Urinary bladder (tissue), 4 donors: Measurements from ENCODE around the gene HBS1L. TPM values are rescaled to one million over a fixed set of nuclear protein-coding genes. Genes with fewer than 3 reads are reported as not detected.

Source experiments
- DNase-seq: peaks from one replicate; pipeline ENCODE4 v3.0.0-alpha.2; 2015; ENCODE audit errors: extremely low spot score
- H3K27ac ChIP-seq: one replicate; pipeline ENCODE4 v1.5.1; 2013; ENCODE audit warnings: low read depth, mild to moderate bottlenecking, moderate library complexity
- H3K36me3 ChIP-seq: one replicate; pipeline ENCODE4 v1.6.1; 2013; ENCODE audit warnings: mild to moderate bottlenecking, moderate library complexity; ENCODE audit not compliant: insufficient read depth
- H3K4me1 ChIP-seq: one replicate; pipeline ENCODE4 v1.6.1; 2013; ENCODE audit warnings: mild to moderate bottlenecking, moderate library complexity; ENCODE audit not compliant: insufficient read depth
- H3K4me3 ChIP-seq: one replicate; pipeline ENCODE4 v1.5.1; 2013; ENCODE audit warnings: low read depth, low read length
- WGBS: extraction: QIAGEN DNeasy Blood & Tissue Kit; methylation state at CpG from one replicate; pipeline ENCODE4 v1.1.7; 2013; 5-methylcytosine and 5-hydroxymethylcytosine counted together
- polyA plus RNA-seq: library from polyadenylated mRNA; stranded (reverse); fragments of 200-250 nt; gene quantifications from one replicate; pipeline ENCODE4 v1.2.3, GENCODE V29; 2013
- total RNA-seq: library from RNA; depleted of rRNA; stranded (reverse); fragments of >200 nt; gene quantifications from one replicate; pipeline ENCODE4 v1.2.3, GENCODE V29; 2014
- donor health status: healthy with polysubstance abuse.
- donor health status: healthy.

The HBS1L gene
- total and polyA plus RNA-seq, 2 donors: 47.3 to 105 TPM

DNA sequence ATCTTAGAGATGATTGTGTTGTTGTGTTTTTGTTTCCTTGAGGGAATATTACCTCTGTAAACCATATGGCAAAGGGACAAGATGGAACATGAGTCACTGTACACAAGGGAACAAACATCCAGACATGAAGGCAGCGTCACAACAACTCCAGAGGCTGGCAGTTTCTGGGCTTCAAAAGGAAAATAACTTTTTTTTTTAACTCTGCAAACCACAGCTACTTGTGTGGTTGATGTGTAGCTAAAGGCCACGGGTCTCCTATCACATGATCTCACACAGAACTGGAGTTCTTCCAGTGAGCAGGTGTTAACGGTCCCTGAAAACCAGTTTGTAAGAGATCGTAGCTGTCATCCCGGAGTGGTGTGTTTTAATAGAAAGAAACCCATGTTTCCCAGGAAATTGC is 33.2 kb upstream of the HBS1L start:
- Histone ChIP-seq H3K27ac (no peak overlapping the region), H3K4me3 (no peak overlapping the region), H3K36me3 (no peaks in the 10 kb centered on the region), H3K4me1 (no peaks in the 10 kb centered on the region)
- WGBS: 64% methylated on average over 5 of the region's 5 CpGs
- DNase-seq: no peak

DNA sequence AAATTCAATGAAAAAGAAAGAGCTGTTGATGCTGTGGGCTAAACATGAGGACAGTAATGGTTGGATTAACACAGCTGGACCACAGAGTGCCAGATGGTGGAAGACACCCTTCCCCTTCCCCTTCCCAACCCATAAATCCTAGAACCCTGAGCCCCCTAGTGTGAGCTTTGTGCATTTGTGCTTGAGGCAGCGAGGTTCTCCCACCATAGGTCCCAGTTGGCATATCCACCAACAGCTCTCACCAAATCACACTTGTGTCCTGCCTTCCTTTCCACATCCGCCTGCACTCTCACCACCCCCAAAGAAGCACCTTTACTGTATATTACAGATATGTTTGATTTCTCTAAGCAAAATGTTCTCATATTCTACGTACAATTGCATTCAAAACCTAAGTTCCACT is 32.8 kb upstream of the HBS1L start:
- DNase-seq: no peak
- Histone ChIP-seq H3K4me1 (no peaks in the 10 kb centered on the region), H3K4me3 (no peak overlapping the region), H3K36me3 (no peaks in the 10 kb centered on the region), H3K27ac (no peak overlapping the region)
- 85% methylated on average over 3 of the region's 3 CpGs for WGBS

DNA sequence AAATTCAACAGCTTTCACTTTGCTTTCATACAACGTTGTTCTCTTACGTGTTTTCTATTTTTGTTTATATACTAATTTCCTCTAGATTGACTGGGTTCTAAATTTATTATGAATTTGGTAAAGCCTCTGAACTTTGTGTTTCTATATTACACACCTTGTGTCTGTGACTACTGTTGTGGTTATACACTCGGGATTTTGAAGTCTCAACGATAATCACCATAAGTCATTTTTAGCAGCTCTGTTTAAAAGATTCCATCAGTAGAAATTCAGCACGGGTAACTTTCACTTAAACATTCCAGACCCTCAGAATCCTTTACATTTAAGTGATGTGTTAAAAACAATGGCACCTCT is 31.8 kb upstream of the HBS1L start:
- Histone ChIP-seq H3K36me3 (no peaks in the 10 kb centered on the region), H3K4me3 (no peak overlapping the region), H3K4me1 (no peaks in the 10 kb centered on the region), H3K27ac (no peak overlapping the region)
- WGBS: 36% methylated on average over 5 of the region's 5 CpGs
- no peak for DNase-seq

DNA sequence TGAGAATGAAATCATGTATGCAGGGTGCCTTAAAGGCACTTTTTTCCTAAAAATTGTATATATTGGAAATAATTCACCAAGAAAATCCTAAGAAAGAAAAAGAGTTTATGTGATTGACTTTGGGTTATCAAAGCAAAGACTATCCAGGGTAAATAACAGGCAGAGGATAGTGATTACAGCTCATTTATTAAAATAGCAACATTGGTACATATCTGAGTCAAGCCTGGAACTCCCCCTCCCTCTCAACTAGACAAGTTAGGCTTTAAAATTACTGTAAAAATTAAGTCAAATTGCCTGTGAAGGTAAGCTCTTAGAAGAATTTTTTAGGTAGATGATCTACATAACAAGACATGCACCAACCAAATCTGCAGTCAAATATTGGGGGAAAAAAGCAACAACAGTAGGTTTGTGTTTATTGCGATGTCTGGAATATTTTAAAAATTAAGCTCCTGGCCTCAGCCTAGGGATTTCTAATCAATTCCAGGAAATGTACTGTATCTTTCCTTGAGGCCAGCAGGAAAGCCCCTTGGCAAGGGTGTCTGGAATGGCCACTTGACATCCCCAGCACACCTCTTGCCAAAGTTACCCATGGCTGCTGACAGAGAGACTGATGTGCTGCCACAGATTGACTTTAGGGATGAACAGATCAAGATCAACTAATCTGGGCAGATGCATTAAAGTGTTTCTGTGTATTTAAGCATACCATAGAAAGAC is 31.2 kb upstream of the HBS1L start:
- Histone ChIP-seq H3K4me3 (no peak overlapping the region), H3K36me3 (no peaks in the 10 kb centered on the region), H3K4me1 (no peaks in the 10 kb centered on the region), H3K27ac (no peak overlapping the region)
- 83% methylated on average over 1 of the region's 1 CpG for WGBS
- DNase-seq: no peak

DNA sequence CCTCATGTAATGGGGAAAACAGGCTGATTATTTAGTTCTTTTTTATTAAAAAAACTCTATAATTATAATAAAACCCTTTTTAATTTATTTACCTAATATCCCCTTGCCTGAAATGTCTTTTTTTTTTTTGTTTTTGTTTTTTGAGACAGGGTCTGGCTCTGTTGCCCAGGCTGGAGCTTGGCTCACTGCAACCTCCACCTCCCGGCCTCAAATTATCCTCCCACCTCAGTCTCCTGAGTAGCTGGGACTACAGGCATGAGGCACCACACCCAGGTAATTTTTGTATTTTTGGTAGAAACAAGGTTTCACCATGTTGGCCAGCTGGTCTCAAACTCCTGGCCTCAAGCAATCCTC is 30.3 kb upstream of the HBS1L start:
- no peaks in the 10 kb centered on the region for H3K4me1 ChIP-seq
- WGBS: 100% methylated on average over 1 of the region's 1 CpG
- no peaks in the 10 kb centered on the region for H3K36me3 ChIP-seq
- no peak for DNase-seq
- H3K4me3 ChIP-seq: no peak overlapping the region
- no peak overlapping the region for H3K27ac ChIP-seq

DNA sequence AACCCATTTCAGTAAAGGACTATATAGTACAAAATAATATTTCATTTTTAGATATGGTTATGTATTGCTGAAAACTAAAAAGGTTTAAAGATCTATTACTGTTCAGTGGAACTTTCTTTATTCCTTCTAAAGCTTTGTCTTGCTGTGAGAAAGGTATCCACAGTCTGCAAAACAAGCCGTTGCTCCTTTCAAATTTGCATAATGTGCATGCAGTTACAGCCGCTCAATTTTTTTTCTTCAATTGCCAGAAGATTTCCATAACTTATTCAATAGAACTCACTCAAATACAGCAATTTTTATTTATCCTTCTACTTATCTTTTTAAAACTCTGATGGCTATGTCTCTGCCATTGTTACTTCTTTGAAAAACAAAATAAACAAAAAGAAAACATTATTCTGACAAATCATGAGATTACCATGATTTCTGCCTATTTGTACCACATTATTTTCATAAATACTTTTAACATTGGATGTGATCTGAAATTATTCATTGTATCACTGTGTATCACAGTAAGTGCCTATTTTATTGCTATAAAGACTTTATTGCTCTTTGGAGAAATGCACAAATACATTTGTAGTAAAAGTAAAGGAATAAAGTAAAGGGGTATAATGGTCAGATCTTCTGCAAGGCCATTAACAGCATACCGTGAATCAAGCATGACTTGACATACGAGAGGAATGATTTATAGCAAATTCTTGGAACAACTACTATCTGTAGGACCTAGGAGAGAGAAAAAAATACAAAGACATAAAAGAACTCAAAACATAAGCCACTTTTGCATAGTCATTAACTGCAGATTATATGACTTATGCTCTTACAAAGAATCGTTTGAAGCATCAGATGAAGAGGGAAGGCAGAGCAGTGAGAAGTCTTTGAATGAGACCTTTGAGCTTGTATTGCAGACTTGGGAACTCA is 29.6 kb upstream of the HBS1L start:
- H3K4me1 ChIP-seq: no peaks in the 10 kb centered on the region
- no peak overlapping the region for H3K4me3 ChIP-seq
- DNase-seq: no peak
- WGBS: 39% methylated on average over 5 of the region's 5 CpGs
- H3K27ac ChIP-seq: no peak overlapping the region
- H3K36me3 ChIP-seq: no peaks in the 10 kb centered on the region

DNA sequence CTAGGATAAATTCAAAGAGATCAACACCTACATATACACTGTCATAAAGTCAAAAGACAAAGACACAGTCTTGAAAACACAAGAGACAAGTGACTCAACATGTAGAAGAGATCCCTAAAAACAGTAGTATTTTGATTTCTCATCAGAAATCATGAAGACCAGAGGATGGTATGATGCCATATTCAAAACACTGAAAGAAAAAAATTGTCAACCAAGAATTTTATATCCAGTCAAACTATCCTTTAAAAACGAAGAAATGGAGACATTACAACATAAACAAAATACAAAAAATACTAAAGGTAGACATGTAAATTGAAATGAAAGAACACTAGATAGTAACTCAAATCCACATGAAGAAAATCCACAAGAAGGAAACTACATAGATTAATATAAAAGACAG is 27.3 kb upstream of the HBS1L start:
- H3K36me3 ChIP-seq: no peaks in the 10 kb centered on the region
- H3K27ac ChIP-seq: no peak overlapping the region
- WGBS: 73% methylated on average over 1 of the region's 1 CpG
- no peak for DNase-seq
- H3K4me3 ChIP-seq: no peak overlapping the region
- no peaks in the 10 kb centered on the region for H3K4me1 ChIP-seq

DNA sequence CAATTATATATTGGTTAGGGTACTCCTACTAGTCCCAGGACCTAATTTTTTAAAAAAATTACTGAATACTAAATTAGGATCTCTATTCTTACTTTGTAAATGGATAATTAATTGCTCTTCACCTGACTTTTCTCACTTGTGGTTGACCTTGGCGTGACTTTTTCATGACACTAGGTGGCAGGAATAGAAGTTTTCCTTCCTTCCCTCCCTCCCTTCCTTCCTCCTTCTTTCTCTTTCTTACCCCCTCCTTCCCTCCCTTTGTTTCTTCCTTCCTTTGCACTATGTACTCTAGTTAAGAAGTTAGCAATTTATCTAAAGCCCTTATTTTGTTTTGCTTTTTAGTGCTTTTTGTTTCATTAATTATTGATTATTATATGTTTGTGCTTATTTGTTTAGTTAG is 20.4 kb upstream of the HBS1L start:
- no peak for DNase-seq
- no peaks in the 10 kb centered on the region for H3K36me3 ChIP-seq
- no peak overlapping the region for H3K27ac ChIP-seq
- no peak overlapping the region for H3K4me3 ChIP-seq
- 57% methylated on average over 1 of the region's 1 CpG for WGBS
- H3K4me1 ChIP-seq: no peaks in the 10 kb centered on the region

DNA sequence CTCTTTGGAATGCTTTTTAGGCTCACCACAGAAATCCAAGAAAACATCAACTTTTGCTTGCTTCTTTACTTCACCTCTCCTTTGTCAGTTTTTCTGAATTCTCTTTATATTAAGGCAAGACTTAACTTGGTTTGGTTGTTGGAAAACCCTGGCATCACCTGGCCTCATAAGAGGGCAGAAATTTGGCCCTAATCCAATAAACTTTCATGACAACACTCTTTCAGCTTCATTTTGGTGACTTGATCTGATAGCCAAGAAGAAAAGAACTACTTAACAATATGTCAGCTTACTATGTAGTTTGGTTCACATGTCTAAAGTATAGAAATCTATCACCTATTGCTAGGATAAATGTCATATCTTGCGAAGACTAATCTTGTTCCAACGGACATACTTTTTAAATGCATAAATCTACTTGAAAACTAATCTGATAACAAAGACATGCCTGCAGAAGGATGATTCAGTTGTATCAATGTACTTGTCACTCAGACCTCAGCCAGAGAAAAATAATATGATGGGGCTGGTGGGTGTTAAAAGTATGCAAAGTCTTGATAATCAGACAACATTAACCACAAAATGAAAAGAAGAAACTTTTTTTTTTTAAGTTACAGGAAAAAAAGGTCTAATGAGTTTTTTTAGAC is 19.3 kb upstream of the HBS1L start:
- WGBS: 63% methylated on average over 2 of the region's 2 CpGs
- DNase-seq: no peak
- Histone ChIP-seq H3K4me3 (no peak overlapping the region), H3K4me1 (no peaks in the 10 kb centered on the region), H3K27ac (no peak overlapping the region), H3K36me3 (no peaks in the 10 kb centered on the region)

DNA sequence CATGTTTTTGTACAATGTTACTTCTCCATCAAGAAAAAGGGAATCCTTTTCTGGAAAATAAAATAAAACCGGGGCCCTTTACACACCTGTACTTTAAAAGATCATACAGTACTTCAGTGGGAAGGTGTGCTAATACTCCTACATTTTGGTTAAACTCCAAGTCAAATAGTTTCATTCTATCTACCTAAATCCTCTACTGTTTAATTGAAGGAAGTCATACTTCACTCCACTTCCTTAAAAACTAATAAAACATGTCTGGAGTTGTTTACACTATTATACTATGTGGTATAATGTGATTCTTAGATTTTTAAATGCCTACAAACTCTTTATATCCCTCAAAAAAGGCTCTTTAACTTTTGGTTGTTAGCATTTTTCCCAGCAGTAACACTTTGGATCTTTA is 18.6 kb upstream of the HBS1L start:
- DNase-seq: no peak
- H3K27ac ChIP-seq: no peak overlapping the region

DNA sequence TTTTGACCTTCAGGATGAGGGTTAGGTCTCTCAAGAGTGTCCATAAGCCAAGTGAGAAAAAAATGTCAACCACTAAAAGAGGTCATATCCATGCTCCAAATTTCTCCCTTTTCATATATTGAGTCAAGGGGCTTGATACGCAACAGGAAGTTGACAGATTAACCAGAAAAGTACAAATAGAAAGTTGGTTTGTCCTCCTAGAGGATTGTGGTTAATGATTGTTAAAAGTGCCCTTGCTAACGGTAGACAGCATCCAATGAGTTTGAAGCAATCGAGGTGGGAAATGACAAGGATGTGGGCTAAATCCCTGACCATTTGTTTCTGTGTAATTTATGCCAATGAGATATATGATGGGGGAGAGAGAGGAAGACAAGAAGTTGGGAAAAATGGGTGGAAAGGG is 18.1 kb upstream of the HBS1L start:
- WGBS: 77% methylated on average over 3 of the region's 3 CpGs
- Histone ChIP-seq H3K4me3 (no peak overlapping the region), H3K27ac (no peak overlapping the region), H3K4me1 (no peaks in the 10 kb centered on the region), H3K36me3 (no peaks in the 10 kb centered on the region)
- DNase-seq: no peak

More for the DNA sequence above, 18.6 kb upstream of the HBS1L start:
- no peaks in the 10 kb centered on the region for H3K4me1 ChIP-seq
- H3K36me3 ChIP-seq: no peaks in the 10 kb centered on the region
- 84% methylated on average over 1 of the region's 1 CpG for WGBS
- H3K4me3 ChIP-seq: no peak overlapping the region

DNA sequence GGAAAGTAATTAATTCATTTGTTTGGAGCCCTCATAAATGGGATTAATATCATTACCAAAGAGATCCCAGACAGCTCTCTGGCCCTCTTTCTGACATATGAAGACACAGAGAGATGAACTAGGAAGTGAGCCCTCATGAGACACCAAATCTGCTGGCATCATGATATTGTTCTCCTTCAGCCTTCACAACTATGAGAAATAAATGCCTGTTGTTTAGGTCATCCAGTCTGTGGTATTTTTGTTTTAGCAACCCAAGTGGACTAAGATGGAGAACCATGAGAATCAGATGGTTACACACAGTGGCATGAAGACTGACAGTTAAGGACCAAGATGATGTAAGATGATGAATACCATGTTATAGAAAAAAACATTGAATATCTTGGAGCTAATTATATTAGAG is 16.9 kb upstream of the HBS1L start:
- Histone ChIP-seq H3K4me1 (no peaks in the 10 kb centered on the region), H3K27ac (no peak overlapping the region), H3K36me3 (no peaks in the 10 kb centered on the region), H3K4me3 (no peak overlapping the region)
- no peak for DNase-seq

DNA sequence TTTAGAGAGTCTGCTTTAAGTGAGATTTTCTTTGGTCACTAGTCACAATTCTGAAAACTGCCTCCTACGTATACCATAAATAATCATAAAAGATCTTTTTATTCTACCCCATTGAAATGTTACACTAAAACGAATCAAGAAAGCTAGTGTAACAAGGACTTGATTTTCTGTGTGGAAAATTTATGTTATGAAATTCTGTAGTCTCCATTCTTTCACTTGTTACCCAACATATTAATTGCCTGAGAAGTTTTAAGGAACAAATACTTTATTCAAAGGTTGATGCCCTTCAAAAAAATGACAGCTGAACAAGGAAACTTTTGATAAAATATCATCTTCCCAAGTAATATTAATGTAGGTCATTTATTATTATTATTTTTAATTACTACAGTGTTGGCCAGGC is 13.3 kb upstream of the HBS1L start:
- Histone ChIP-seq H3K36me3 (no peaks in the 10 kb centered on the region), H3K4me3 (no peak overlapping the region), H3K27ac (no peak overlapping the region), H3K4me1 (no peaks in the 10 kb centered on the region)
- WGBS: 85% methylated on average over 2 of the region's 2 CpGs
- DNase-seq: no peak

DNA sequence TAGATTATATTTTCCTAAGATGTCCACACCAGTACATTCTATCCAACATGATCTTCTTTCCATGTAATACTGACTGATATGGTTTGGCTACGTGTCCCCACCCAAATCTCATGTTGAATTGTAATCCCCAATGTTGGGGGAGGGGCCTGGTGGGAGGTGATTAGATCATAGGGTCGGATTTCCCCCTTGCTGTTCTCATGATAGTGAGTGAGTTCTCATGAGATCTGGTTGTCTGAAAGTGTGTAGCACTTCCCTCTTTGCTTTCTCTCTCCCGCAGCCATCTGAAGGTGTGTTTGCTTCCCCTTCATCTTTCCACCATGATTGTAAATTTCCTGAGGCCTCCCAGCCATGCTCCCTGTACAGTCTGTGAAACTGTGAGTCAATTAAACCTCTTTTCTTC is 12.2 kb upstream of the HBS1L start:
- Histone ChIP-seq H3K4me3 (no peak overlapping the region), H3K36me3 (no peaks in the 10 kb centered on the region), H3K27ac (no peak overlapping the region), H3K4me1 (no peaks in the 10 kb centered on the region)
- 62% methylated on average over 3 of the region's 3 CpGs for whole genome bisulfite sequencing
- DNase-seq: no peak
